Ovary (tissue), 9 donors: ENCODE measurements around the gene CPN1. TPM values are rescaled to one million over a fixed set of nuclear protein-coding genes. Genes with fewer than 3 reads are reported as not detected.
A peak's percentile ranks its signal among the peaks of the same experiment; 100 is the strongest.
"Not testable (repeated sequence)": the region's sequence is repeated elsewhere in the genome, so short reads cannot be mapped to it uniquely, and the experiment has no call there.

Experiments used
- DNase-seq, 5 donors: peaks; one replicate each; pipeline ENCODE4 v3.0.0-alpha.2; 2019 to 2020
- H3K27ac ChIP-seq, 2 donors: fragments of 200-600 bp; one replicate each; pipeline versions ENCODE4 v1.5.1 to v1.8.0; 2019 to 2022
- H3K27me3 ChIP-seq: fragments of 200-600 bp; one replicate; pipeline ENCODE4 v1.8.0; 2022
- H3K36me3 ChIP-seq: fragments of 200-600 bp; sonication (generic); one replicate; pipeline ENCODE4 v1.5.1; 2019
- H3K4me1 ChIP-seq: one replicate; pipeline ENCODE4 v1.8.1; 2013; ENCODE audit warnings: mild to moderate bottlenecking, moderate library complexity; ENCODE audit not compliant: insufficient read depth
- H3K4me3 ChIP-seq: fragments of 200-600 bp; sonication (generic); one replicate; pipeline ENCODE4 v1.5.1; 2017
- H3K9me3 ChIP-seq, 2 donors: fragments of 200-600 bp in 1 of 2; sonication (generic) in 1 of 2; one replicate each; pipeline versions ENCODE4 v1.5.1 to v1.8.1; 2013 to 2019; ENCODE audit warnings: mild to moderate bottlenecking in 1 of 2, moderate library complexity in 1 of 2
- CTCF ChIP-seq, 3 donors: fragments of 450-650 bp in 2 of 3; fragments of 200-600 bp in 1 of 3; IDR thresholded peaks; one replicate each; pipeline versions ENCODE4 v1.5.1 to v1.8.0; 2016 to 2022; ENCODE audit warnings: antibody characterized with exemption in 3 of 3, mild to moderate bottlenecking in 1 of 3
- EP300 ChIP-seq: sonication (generic); formaldehyde crosslinking; IDR thresholded peaks from one replicate; pipeline ENCODE4 v1.6.1; 2017; ENCODE audit warnings: antibody characterized with exemption
- POLR2A ChIP-seq: fragments of 450-650 bp; IDR thresholded peaks from one replicate; pipeline ENCODE4 v1.6.1; 2017; ENCODE audit warnings: antibody characterized with exemption, mild to moderate bottlenecking, moderate library complexity
- WGBS, 3 donors: extraction: QIAGEN DNeasy Blood & Tissue Kit in 1 of 3; methylation state at CpG; one replicate each; pipeline versions ENCODE4 v1.1.5 to v1.1.7; 2013 to 2017; 5-methylcytosine and 5-hydroxymethylcytosine counted together
- intact Hi-C, 4 donors: fragments of 100-400 bp; cut with DNase I; formaldehyde crosslinking; loops; one replicate each; pipeline versions ENCODE4 v1.11.0 to v1.15.1; 2022 to 2023
- polyA plus RNA-seq, 2 donors: library from polyadenylated mRNA; stranded (reverse); fragments of 200-250 nt in 1 of 2; fragments of 350-450 nt in 1 of 2; fragmentation: Illumina TruSeq in 1 of 2; extraction: RNeasy Lipid Tissue Mini Kit (QIAGEN cat#74804) in 1 of 2; gene quantifications; one replicate each; pipeline ENCODE4 v1.2.3, GENCODE V29; 2013 to 2014
- total RNA-seq, 7 donors: library from RNA; depleted of rRNA in 2 of 7; stranded (reverse); fragments of >200 nt in 2 of 7; fragmentation: NEBNext Ultra II Directional in 3 of 7; extraction: Animal tissue kit (Norgen Biotek cat#: 25700) in 3 of 7; gene quantifications; one replicate each; pipeline versions ENCODE4 v1.1.0 to v1.2.4, GENCODE V29; 2016 to 2023
- donor health status: DM: no; HTN: no; CAD: no; lungs with moderate emphysema.
- donor health status: DM: no; HTN: no; CAD: no.
- donor health status: Bipolar disorder and iron deficiency.
- donor health status: DM: yes; HTN: yes; CAD: no.
- donor health status: DM: no; HTN: no; CAD: no.
- donor health status: DM: yes; HTN: yes; CAD: no.

CPN1 gene
- total and polyA plus RNA-seq, 9 donors: not detected

- WGBS, 3 donors: 86 to 89% (median 87%) methylated on average over 5 of the region's 5 CpGs
- no peak overlapping the region for H3K4me3 ChIP-seq
- intact Hi-C loops: loop anchor here in 2 of 4 donors (5.0 to 10.0 kb wide), 2 partner anchors 157 to 159 kb away; no protein-coding TSS in a partner anchor
Observed at GRCh38 chr10:100014071-100014762, 67.5 kb downstream of the CPN1 start.

GRCh38 chr10:100013621-100014020 lies 68.0 kb downstream of the CPN1 start:
- no peak for DNase-seq
- Histone ChIP-seq H3K36me3 (no peaks in the 10 kb centered on the region), H3K27me3 (no peaks in the 10 kb centered on the region), H3K27ac (no peak overlapping the region), H3K4me3 (no peak overlapping the region), H3K9me3 (no peaks in the 10 kb centered on the region), H3K4me1 (no peaks in the 10 kb centered on the region)
- TF ChIP-seq POLR2A (no peak), CTCF (IDR thresholded peaks at IDR 0.05) (no peak), EP300 (no peak)
- intact Hi-C loops: loop anchor here in 2 of 4 donors (5.0 to 10.0 kb wide), 2 partner anchors 156 to 159 kb away; no protein-coding TSS in a partner anchor
- WGBS, 3 donors: 87 to 97% (median 90%) methylated on average over 1 of the region's 1 CpG

More at GRCh38 chr10:100014071-100014762, 67.5 kb downstream of the CPN1 start:
- Histone ChIP-seq H3K27ac (no peak overlapping the region), H3K27me3 (no peaks in the 10 kb centered on the region), H3K36me3 (no peaks in the 10 kb centered on the region), H3K9me3 (no peaks in the 10 kb centered on the region), H3K4me1 (no peaks in the 10 kb centered on the region)
- DNase-seq: no peak
- no peak for TF ChIP-seq CTCF (IDR thresholded peaks at IDR 0.05)
- no peak for TF ChIP-seq EP300
- TF ChIP-seq POLR2A: no peak

GRCh38 chr10:100011906-100012305 lies 69.8 kb downstream of the CPN1 start:
- not testable (repeated sequence) for H3K4me3 ChIP-seq, H3K27me3 ChIP-seq, DNase-seq, H3K4me1 ChIP-seq, H3K9me3 ChIP-seq, H3K27ac ChIP-seq, H3K36me3 ChIP-seq
- 89 to 91% (median 90%) methylated on average over 20 of the region's 20 CpGs for WGBS, 3 donors
- intact Hi-C loops: loop anchor here in 2 of 4 donors (5.0 to 10.0 kb wide), 2 partner anchors 155 to 157 kb away; no protein-coding TSS in a partner anchor

DNA sequence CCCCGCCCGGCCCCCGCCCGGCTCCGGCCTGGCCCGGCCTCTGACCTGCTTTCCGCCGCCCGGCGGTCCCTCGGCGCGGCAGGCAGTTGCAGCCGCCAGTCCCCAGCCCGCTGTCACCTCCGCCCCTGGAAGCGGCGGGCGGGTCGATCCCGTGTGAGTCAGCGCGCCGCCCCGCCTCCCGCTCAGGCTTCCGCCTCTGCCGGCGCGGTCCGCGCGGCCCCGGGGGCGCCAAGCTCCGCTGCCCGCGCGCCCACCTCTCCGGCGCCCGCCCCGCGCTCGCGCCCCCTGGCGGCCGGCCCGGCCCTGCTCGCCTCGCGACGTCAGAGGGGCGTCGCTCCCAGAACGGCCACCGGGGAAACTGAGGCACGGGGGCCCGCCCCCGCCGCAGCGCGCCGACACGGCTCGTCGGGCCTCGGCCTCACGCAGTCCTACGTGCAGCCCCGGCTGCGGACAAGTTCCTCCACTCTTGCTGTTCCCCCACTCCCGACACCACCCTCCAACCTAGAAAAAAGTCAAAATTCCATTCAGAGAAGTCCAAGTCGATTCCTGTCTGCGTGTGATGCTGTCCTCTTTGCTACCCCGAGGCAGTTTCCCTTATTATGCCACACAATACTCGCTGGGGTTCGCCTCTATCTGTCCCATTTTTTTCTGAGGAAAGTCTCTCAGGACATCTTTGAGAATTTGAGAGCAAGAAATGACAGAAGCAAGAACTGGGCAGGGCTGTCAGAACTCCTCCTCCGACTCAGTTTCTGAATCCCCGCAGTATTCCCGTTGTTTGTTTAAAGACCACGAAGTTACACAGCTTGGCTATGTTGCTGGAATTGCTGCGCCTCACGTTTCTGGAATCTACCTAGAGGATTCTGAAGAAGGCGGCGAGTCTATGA lies 71.6 kb downstream of the CPN1 start, which contains the start of gene DNMBP:
DNMBP (minus strand) TSS at position 155 of the 884 bp plus-strand sequence. CDS start 37,823 bp downstream, outside the sequence.
- peak; percentile 83 to 90 (median 87) for DNase-seq
- Histone ChIP-seq H3K4me1 (peaks cover 8% of the 10 kb centered on the region), H3K36me3 (no peaks in the 10 kb centered on the region), H3K27me3 (no peaks in the 10 kb centered on the region), H3K4me3 (peak within 1 kb of the TSS; percentile 48), H3K9me3 (no peaks in the 10 kb centered on the region), H3K27ac (peak within 1 kb of the TSS; percentile 62 to 88)
- intact Hi-C loops: loop anchor here in 2 of 4 donors (5.0 to 10.0 kb wide), 4 partner anchors 95 to 155 kb away; no protein-coding TSS in a partner anchor
- TF ChIP-seq CTCF (IDR thresholded peaks at IDR 0.05): peak in 2 of 3 donors; percentile 88 to 89
- TF ChIP-seq EP300: no peak
- TF ChIP-seq POLR2A: peak; percentile 28
- WGBS, 3 donors: 0 to 1% (median 1%) methylated on average over 35 to 86 of the region's 86 CpGs
